ENCODE data around the gene CHRNG.

The CHRNG gene

GRCh38 chr2:232520489-232520888 lies 19.0 kb upstream of the CHRNG start:
- Histone ChIP-seq H3K36me3 (ENCODE audit: low read length) (no peaks in the 10 kb centered on the region), H3K9me3 (ENCODE audit: insufficient read depth, low read length) (no peaks in the 10 kb centered on the region), H3F3A (ENCODE audit: insufficient read depth) (no peaks in the 10 kb centered on the region), H2AFZ (ENCODE audit: low read depth, low read length, severe bottlenecking) (no peak overlapping the region), H3K4me3 (ENCODE audit: insufficient read depth, low read length, poor library complexity, severe bottlenecking) (no peak overlapping the region), H3K27me3 (ENCODE audit: low read length) (no peaks in the 10 kb centered on the region), H4K20me1 (ENCODE audit: low read depth, low read length) (no peaks in the 10 kb centered on the region), H3K9me2 (replicated peaks; ENCODE audit: insufficient read depth, low read length) (no peaks in the 10 kb centered on the region), H3K4me2 (ENCODE audit: low read depth, low read length, poor library complexity, severe bottlenecking) (no peak overlapping the region), H3K27ac (ENCODE audit: low read depth, low read length) (no peak overlapping the region), H3K9ac (ENCODE audit: low read length) (no peak overlapping the region), H3K79me2 (ENCODE audit: insufficient read depth, low read length) (no peaks in the 10 kb centered on the region)
- no peak for TF ChIP-seq CTCF (IDR thresholded peaks at IDR 0.05; ENCODE audit: insufficient read depth, low read length, poor library complexity, severe bottlenecking)
- no peak for TF ChIP-seq EZH2phosphoT487 (conservative IDR thresholded peaks at IDR 0.05; ENCODE audit: low read length)

GRCh38 chr2:232521098-232521497 lies 18.4 kb upstream of the CHRNG start:
- H3K4me3 ChIP-seq (ENCODE audit: insufficient read depth, low read length, poor library complexity, severe bottlenecking), result no peak overlapping the region
- H3K9ac ChIP-seq (ENCODE audit: low read length), result no peak overlapping the region
- H3K4me2 ChIP-seq (ENCODE audit: low read depth, low read length, poor library complexity, severe bottlenecking), result no peak overlapping the region
- no peak overlapping the region for H2AFZ ChIP-seq (ENCODE audit: low read depth, low read length, severe bottlenecking)
- H3K27ac ChIP-seq (ENCODE audit: low read depth, low read length), result no peak overlapping the region
- no peaks in the 10 kb centered on the region for H3K27me3 ChIP-seq (ENCODE audit: low read length)
- H3K9me3 ChIP-seq (ENCODE audit: insufficient read depth, low read length), result no peaks in the 10 kb centered on the region
- no peaks in the 10 kb centered on the region for H4K20me1 ChIP-seq (ENCODE audit: low read depth, low read length)
- H3K79me2 ChIP-seq (ENCODE audit: insufficient read depth, low read length), result no peaks in the 10 kb centered on the region
- H3K9me2 ChIP-seq (replicated peaks; ENCODE audit: insufficient read depth, low read length), result no peaks in the 10 kb centered on the region
- H3K36me3 ChIP-seq (ENCODE audit: low read length), result no peaks in the 10 kb centered on the region
- H3F3A ChIP-seq (ENCODE audit: insufficient read depth), result no peaks in the 10 kb centered on the region
- TF ChIP-seq CTCF (IDR thresholded peaks at IDR 0.05; ENCODE audit: insufficient read depth, low read length, poor library complexity, severe bottlenecking), result no peak
- TF ChIP-seq EZH2phosphoT487 (conservative IDR thresholded peaks at IDR 0.05; ENCODE audit: low read length), result no peak

GRCh38 chr2:232521959-232522622 lies 17.4 kb upstream of the CHRNG start:
- H3K9me3 ChIP-seq (ENCODE audit: insufficient read depth, low read length), result no peaks in the 10 kb centered on the region
- H2AFZ ChIP-seq (ENCODE audit: low read depth, low read length, severe bottlenecking), result no peak overlapping the region

More at GRCh38 chr2:232521959-232522622, 17.4 kb upstream of the CHRNG start:
- TF ChIP-seq CTCF (IDR thresholded peaks at IDR 0.05; ENCODE audit: insufficient read depth, low read length, poor library complexity, severe bottlenecking) (peak; percentile 47), EZH2phosphoT487 (conservative IDR thresholded peaks at IDR 0.05; ENCODE audit: low read length) (no peak)
- H3K27me3 ChIP-seq (ENCODE audit: low read length), result no peaks in the 10 kb centered on the region
- H3F3A ChIP-seq (ENCODE audit: insufficient read depth), result no peaks in the 10 kb centered on the region
- no peaks in the 10 kb centered on the region for H3K79me2 ChIP-seq (ENCODE audit: insufficient read depth, low read length)
- H3K9ac ChIP-seq (ENCODE audit: low read length), result no peak overlapping the region
- H3K36me3 ChIP-seq (ENCODE audit: low read length), result no peaks in the 10 kb centered on the region
- H3K27ac ChIP-seq (ENCODE audit: low read depth, low read length), result no peak overlapping the region
- no peak overlapping the region for H3K4me3 ChIP-seq (ENCODE audit: insufficient read depth, low read length, poor library complexity, severe bottlenecking)
- no peaks in the 10 kb centered on the region for H4K20me1 ChIP-seq (ENCODE audit: low read depth, low read length)
- no peaks in the 10 kb centered on the region for H3K9me2 ChIP-seq (replicated peaks; ENCODE audit: insufficient read depth, low read length)
- no peak overlapping the region for H3K4me2 ChIP-seq (ENCODE audit: low read depth, low read length, poor library complexity, severe bottlenecking)

Data from SU-DHL-6 (cell line).